Ishikawa (cell line): ENCODE measurements around the gene DCAF11.

Experiments used
- CEBPB ChIP-seq: IDR thresholded peaks from 2 replicates; pipeline ENCODE4 v1.6.1; 2012
- CREB1 ChIP-seq: IDR thresholded peaks from 2 replicates; pipeline ENCODE4 v1.6.1; 2012; ENCODE audit warnings: low read depth
- EGR1 ChIP-seq: IDR thresholded peaks from 2 replicates; pipeline ENCODE4 v1.6.1; 2012
- EP300 ChIP-seq: IDR thresholded peaks from 2 replicates; pipeline ENCODE4 v1.6.1; 2012; ENCODE audit warnings: borderline replicate concordance
- FOXM1 ChIP-seq: IDR thresholded peaks from 2 replicates; pipeline ENCODE4 v1.6.1; 2012; ENCODE audit warnings: low read depth, borderline replicate concordance
- NFIC ChIP-seq: IDR thresholded peaks from 2 replicates; pipeline ENCODE4 v1.6.1; 2012
- RAD21 ChIP-seq: IDR thresholded peaks from 2 replicates; pipeline ENCODE4 v1.6.1; 2012; ENCODE audit warnings: low read depth
- TAF1 ChIP-seq: IDR thresholded peaks from 2 replicates; pipeline ENCODE4 v1.6.1; 2012; ENCODE audit warnings: low read depth, mild to moderate bottlenecking
- TCF12 ChIP-seq: IDR thresholded peaks from 2 replicates; pipeline ENCODE4 v1.6.1; 2012; ENCODE audit warnings: low read depth
- TEAD4 ChIP-seq: IDR thresholded peaks from 2 replicates; pipeline ENCODE4 v1.6.1; 2012
- YY1 ChIP-seq: IDR thresholded peaks from 2 replicates; pipeline ENCODE4 v1.6.1; 2012; ENCODE audit warnings: low read depth
- ZBTB7A ChIP-seq: IDR thresholded peaks from 2 replicates; pipeline ENCODE4 v1.6.1; 2012; ENCODE audit warnings: low read depth
- TF ChIP-seq, protein P1 (sequence below): IDR thresholded peaks from 2 replicates; pipeline ENCODE4 v1.6.1; 2012
- TF ChIP-seq, protein P2 (sequence below): IDR thresholded peaks from 2 replicates; pipeline ENCODE4 v1.6.1; 2012
- TF ChIP-seq, protein P3 (sequence below): IDR thresholded peaks from 2 replicates; pipeline ENCODE4 v1.6.1; 2012; ENCODE audit warnings: low read depth, mild to moderate bottlenecking

The DCAF11 gene

DNA sequence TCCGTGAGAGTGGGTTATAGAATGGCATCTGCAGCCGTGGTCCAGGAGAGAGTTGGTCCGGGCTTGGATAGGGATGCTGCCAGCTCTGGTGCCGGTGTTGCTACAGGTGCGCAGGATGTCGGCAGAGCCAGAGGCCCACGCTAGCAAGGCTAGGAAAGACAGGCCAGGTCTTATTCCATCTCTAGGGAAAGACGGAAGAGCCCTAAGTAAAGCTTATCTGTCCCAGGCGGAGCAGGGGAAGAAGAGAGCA lies 20.9 kb downstream of the DCAF11 start:
- TF ChIP-seq RAD21 (no peak), CREB1 (no peak)

DNA sequence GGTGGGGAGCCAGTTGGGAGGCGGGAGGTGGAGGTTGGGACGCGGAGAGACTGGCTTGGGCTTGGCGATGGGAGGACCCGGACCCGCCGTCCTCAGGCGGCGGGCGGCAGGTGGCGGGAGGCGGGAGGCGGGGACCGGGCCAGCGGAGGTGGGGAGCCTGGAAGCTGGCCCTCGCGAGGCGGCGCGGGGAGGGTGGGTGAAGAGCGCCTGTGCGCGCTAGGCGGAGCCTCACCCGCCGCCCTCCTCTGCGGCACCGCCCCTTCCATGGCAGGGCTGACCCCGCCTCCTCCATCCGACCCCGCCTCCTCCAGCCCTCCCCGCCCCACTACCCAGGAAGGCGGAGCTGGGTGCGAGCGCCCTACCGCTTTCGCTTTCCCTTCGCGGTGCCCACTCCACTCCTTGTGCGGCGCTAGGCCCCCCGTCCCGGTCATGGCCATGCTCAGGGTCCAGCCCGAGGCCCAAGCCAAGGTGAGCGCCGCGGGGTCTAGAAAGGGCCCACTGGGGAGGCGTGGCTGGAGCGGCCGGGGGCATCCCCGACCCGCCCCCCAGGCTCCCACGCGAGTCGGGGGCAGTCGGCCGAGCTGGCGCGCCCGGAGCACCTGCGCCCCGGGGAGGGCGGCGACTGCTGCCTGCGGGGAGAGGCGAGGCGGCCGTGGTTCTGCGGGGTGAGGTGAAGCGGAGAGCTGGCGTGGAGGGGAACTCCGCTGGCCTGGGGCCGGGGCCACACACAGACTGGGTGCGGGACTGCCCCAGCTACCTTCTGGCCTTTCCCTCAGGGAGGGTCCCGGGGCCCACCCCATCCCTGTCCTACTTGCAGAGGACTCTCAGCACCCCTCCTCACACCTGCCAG lies 21.5 kb downstream of the DCAF11 start, which contains the start of gene PSME1:
PSME1 (plus strand) TSS at position 361 of the 850 bp plus-strand sequence; CDS start at position 430, 69 bp downstream.
- no peak; the same call in 1 of the 2 replicates for TF ChIP-seq TAF1
- TF ChIP-seq ZBTB7A: peak; percentile 81; the same call in 1 of the 2 replicates
- TF ChIP-seq, protein P1, sequence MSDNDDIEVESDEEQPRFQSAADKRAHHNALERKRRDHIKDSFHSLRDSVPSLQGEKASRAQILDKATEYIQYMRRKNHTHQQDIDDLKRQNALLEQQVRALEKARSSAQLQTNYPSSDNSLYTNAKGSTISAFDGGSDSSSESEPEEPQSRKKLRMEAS: peak; percentile 19; the same call in 1 of the 2 replicates
- TF ChIP-seq EGR1: no peak; the same call in 1 of the 2 replicates
- no peak for TF ChIP-seq CREB1
- no peak for TF ChIP-seq EP300
- TF ChIP-seq, protein P2, sequence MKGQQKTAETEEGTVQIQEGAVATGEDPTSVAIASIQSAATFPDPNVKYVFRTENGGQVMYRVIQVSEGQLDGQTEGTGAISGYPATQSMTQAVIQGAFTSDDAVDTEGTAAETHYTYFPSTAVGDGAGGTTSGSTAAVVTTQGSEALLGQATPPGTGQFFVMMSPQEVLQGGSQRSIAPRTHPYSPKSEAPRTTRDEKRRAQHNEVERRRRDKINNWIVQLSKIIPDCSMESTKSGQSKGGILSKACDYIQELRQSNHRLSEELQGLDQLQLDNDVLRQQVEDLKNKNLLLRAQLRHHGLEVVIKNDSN: no peak
- TF ChIP-seq YY1: no peak
- TF ChIP-seq RAD21: no peak
- TF ChIP-seq CEBPB: no peak
- TF ChIP-seq, protein P3, sequence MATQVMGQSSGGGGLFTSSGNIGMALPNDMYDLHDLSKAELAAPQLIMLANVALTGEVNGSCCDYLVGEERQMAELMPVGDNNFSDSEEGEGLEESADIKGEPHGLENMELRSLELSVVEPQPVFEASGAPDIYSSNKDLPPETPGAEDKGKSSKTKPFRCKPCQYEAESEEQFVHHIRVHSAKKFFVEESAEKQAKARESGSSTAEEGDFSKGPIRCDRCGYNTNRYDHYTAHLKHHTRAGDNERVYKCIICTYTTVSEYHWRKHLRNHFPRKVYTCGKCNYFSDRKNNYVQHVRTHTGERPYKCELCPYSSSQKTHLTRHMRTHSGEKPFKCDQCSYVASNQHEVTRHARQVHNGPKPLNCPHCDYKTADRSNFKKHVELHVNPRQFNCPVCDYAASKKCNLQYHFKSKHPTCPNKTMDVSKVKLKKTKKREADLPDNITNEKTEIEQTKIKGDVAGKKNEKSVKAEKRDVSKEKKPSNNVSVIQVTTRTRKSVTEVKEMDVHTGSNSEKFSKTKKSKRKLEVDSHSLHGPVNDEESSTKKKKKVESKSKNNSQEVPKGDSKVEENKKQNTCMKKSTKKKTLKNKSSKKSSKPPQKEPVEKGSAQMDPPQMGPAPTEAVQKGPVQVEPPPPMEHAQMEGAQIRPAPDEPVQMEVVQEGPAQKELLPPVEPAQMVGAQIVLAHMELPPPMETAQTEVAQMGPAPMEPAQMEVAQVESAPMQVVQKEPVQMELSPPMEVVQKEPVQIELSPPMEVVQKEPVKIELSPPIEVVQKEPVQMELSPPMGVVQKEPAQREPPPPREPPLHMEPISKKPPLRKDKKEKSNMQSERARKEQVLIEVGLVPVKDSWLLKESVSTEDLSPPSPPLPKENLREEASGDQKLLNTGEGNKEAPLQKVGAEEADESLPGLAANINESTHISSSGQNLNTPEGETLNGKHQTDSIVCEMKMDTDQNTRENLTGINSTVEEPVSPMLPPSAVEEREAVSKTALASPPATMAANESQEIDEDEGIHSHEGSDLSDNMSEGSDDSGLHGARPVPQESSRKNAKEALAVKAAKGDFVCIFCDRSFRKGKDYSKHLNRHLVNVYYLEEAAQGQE: no peak

DNA sequence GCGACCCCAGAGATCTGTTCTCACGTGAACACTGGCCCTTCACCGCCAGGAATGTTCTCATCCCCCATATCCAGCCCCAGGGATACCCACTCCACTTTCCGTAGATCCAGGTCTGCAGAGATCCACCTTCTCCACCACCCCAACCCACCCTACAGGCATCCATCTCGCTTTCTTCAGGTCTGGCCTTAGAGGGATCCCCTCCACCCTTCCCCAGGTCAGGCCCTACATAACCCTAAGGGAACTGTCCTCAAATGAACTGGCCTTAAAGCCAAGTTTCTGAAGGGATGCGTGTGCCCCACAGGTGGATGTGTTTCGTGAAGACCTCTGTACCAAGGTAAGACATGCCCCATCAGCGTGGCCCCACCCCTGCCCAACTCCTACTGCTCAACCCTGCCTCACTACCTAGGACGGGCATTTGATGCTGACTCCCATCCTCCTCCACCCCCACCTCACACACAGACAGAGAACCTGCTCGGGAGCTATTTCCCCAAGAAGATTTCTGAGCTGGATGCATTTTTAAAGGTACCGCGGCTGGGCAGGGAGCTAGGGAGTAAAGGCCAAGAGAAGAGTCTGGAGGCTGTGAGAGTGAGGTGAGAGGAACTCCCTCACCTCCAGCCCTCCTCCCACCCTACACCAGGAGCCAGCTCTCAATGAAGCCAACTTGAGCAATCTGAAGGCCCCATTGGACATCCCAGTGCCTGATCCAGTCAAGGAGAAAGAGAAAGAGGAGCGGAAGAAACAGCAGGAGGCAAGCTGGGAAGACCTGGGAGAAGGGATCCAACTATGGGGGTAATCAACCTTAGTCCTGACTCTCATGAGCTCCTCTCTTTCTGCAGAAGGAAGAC lies 22.3 kb downstream of the DCAF11 start:
- TF ChIP-seq CEBPB (no peak), RAD21 (no peak), EP300 (no peak)

DNA sequence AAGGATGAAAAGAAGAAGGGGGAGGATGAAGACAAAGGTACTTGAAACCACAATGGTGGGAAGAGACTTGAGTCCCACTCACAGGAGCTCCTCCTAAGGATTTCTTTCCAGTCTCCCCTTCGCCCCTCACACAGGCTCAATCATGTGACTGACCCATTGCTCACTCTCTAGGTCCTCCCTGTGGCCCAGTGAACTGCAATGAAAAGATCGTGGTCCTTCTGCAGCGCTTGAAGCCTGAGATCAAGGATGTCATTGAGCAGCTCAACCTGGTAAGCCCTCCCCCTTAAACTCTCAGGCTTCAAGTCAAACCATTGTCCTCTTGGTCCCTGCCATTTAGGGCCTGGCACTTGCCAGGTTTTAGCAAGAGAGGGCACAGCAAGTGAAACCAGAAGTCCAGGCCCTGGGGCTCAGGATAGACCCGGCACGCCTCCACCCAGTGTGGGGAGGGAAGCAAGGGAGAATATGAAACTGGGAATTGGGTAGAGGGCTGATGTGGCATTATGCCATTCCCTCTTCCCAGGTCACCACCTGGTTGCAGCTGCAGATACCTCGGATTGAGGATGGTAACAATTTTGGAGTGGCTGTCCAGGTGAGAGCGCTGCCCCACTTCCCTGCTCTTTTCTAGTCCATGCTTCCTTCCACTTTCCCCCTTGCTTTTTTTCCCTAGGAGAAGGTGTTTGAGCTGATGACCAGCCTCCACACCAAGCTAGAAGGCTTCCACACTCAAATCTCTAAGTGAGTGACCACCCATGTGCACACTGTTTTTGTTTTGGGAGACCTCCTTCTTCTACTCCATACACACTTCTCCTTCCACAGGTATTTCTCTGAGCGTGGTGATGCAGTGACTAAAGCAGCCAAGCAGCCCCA lies 23.2 kb downstream of the DCAF11 start:
- TF ChIP-seq, protein P3: no peak
- no peak for TF ChIP-seq TCF12
- TF ChIP-seq, protein P2: no peak
- TF ChIP-seq, protein P1: no peak

DNA sequence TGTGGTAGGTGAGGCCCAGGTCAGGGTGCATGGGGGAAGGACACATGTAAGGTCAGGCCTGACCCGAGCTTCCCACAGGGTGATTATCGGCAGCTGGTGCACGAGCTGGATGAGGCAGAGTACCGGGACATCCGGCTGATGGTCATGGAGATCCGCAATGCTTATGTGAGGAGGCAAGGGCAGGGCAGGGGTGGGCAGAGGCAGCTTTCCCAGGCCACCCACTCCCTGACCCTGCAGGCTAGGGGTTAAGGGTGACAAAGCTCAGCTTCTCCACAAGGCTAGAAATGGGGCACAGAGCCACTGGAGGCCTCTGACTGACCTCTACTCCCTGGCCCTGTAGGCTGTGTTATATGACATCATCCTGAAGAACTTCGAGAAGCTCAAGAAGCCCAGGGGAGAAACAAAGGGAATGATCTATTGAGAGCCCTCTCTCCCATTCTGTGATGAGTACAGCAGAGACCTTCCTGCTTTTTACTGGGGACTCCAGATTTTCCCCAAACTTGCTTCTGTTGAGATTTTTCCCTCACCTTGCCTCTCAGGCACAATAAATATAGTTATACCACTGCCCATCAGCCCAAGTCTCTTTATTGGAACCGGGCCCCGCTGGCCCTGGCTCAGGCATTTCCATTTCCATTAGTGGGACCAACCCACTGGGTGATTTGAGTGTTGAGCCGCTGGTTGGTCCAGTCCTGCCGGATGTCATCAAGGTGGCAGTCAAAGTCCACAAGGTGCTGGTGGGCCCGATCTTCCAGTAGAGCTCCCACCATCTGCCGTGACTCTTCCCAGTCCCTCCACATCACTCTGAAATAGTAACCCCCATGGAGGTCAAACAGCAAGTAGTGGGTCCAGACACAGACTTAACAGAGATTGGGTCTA lies 24.1 kb downstream of the DCAF11 start:
- TF ChIP-seq NFIC (no peak), TCF12 (no peak), EP300 (no peak), FOXM1 (no peak), RAD21 (no peak), CEBPB (no peak), TEAD4 (no peak), ZBTB7A (no peak), EGR1 (no peak), TAF1 (no peak), YY1 (no peak), CREB1 (no peak)
- TF ChIP-seq, protein P3: no peak
- TF ChIP-seq, protein P1: no peak
- TF ChIP-seq, protein P2: no peak
